ENCODE measurements around the gene ARSB.

DNA sequence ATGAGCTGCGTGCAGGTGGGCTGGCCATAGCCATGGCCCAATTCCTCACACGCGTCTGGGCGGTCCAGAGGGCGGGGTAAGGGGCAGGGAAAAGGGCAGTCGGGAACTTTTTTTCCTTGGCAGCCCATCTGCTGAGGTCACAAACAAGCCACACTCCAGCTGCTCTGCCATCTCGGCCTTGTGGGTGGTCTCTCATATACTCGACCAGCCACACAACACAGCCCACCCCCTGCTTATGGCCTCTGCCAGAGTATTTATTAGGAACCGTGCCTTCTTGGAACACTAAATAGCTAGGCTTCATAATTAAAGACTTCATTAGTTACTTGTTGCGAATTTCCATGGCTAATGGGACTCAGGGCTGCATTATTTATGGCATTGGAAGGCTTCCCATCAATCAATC is 238.1 kb downstream of the ARSB start:
- TF ChIP-seq, protein P1, sequence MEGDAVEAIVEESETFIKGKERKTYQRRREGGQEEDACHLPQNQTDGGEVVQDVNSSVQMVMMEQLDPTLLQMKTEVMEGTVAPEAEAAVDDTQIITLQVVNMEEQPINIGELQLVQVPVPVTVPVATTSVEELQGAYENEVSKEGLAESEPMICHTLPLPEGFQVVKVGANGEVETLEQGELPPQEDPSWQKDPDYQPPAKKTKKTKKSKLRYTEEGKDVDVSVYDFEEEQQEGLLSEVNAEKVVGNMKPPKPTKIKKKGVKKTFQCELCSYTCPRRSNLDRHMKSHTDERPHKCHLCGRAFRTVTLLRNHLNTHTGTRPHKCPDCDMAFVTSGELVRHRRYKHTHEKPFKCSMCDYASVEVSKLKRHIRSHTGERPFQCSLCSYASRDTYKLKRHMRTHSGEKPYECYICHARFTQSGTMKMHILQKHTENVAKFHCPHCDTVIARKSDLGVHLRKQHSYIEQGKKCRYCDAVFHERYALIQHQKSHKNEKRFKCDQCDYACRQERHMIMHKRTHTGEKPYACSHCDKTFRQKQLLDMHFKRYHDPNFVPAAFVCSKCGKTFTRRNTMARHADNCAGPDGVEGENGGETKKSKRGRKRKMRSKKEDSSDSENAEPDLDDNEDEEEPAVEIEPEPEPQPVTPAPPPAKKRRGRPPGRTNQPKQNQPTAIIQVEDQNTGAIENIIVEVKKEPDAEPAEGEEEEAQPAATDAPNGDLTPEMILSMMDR (IDR thresholded peaks at IDR 0.05): no peak
- TF ChIP-seq POLR2A (IDR thresholded peaks at IDR 0.05): no peak
